Activated CD8-positive, alpha-beta T cell treated with anti-CD3 and anti-CD28 coated beads for 36 hours (primary cell): ENCODE data around the gene CST4. TPM values are rescaled to one million over a fixed set of nuclear protein-coding genes. Genes with fewer than 3 reads are reported as not detected.
"Not testable (repeated sequence)": the region's sequence is repeated elsewhere in the genome, so short reads cannot be mapped to it uniquely, and the experiment has no call there.

Experiments used
- ATAC-seq: fragments of 200-7000 bp; cut with Tn5 transposase; one replicate; pipeline ENCODE4 v1.10.0; 2021; ENCODE audit warnings: mild to moderate bottlenecking, moderate library complexity
- CTCF ChIA-PET: fragments of 350-600 bp; sonication (Branson Sonifier 250); formaldehyde crosslinking; loops from one replicate; lab custom pipeline; 2021; ENCODE audit warnings: antibody characterized with exemption; lab: Charles Lee
- POLR2A ChIA-PET: fragments of 350-600 bp; sonication (Branson Sonifier 250); formaldehyde crosslinking; loops from one replicate; lab custom pipeline; 2021; ENCODE audit warnings: antibody characterized with exemption; lab: Charles Lee
- DNase-seq: peaks from one replicate; pipeline ENCODE4 v3.0.0-alpha.2; 2020
- H3K27ac Mint-ChIP-seq: one replicate; pipeline ENCODE4 v1.8.0; 2021; ENCODE audit warnings: mild to moderate bottlenecking, mixed read lengths
- H3K27me3 Mint-ChIP-seq: one replicate; pipeline ENCODE4 v1.8.0; 2021; ENCODE audit warnings: mixed read lengths
- H3K36me3 Mint-ChIP-seq: one replicate; pipeline ENCODE4 v1.8.0; 2021; ENCODE audit warnings: low read depth, mixed read lengths
- H3K4me1 Mint-ChIP-seq: one replicate; pipeline ENCODE4 v1.8.0; 2021; ENCODE audit warnings: low read depth, mixed read lengths
- H3K4me3 Mint-ChIP-seq: one replicate; pipeline ENCODE4 v1.8.0; 2021; ENCODE audit warnings: mild to moderate bottlenecking, moderate library complexity, mixed read lengths
- H3K9me3 Mint-ChIP-seq: one replicate; pipeline ENCODE4 v1.8.0; 2021; ENCODE audit warnings: mixed read lengths
- CTCF ChIP-seq: fragments of 200-600 bp; IDR thresholded peaks from one replicate; pipeline ENCODE4 v1.8.0; 2022; ENCODE audit warnings: antibody characterized with exemption, mild to moderate bottlenecking
- intact Hi-C: fragments of 100-400 bp; cut with micrococcal nuclease; formaldehyde crosslinking; loops from one replicate; pipeline ENCODE4 v1.10.0; 2022
- total RNA-seq, 2 experiments: library from RNA; stranded (reverse); gene quantifications; one replicate each; pipeline ENCODE4 v1.2.3, GENCODE V29; 2021

Gene CST4
- total RNA-seq, 2 experiments from 2014 or later: not detected

GRCh38 chr20:23668477-23668951, 20.3 kb downstream of the CST4 start:
- DNase-seq (peak; percentile 61), ATAC-seq (peak; percentile 70)
- intact Hi-C loops: no loop called here
- H3K4me3 Mint-ChIP-seq: no peak overlapping the region
- H3K36me3 Mint-ChIP-seq: no peaks in the 10 kb centered on the region
- H3K9me3 Mint-ChIP-seq: no peaks in the 10 kb centered on the region
- TF ChIP-seq CTCF: peak; percentile 77
- H3K4me1 Mint-ChIP-seq: no peaks in the 10 kb centered on the region
- H3K27me3 Mint-ChIP-seq: no peaks in the 10 kb centered on the region
- POLR2A ChIA-PET: interaction anchor here (0.9 kb wide), 1 partner anchor 271 kb away, joined by 3 read pairs; no protein-coding TSS in a partner anchor
- no peak overlapping the region for H3K27ac Mint-ChIP-seq
- CTCF ChIA-PET: interaction anchor here (0.8 to 1.3 kb wide), 7 partner anchors 12 to 330 kb away, joined by 3 to 4 read pairs (median 3); no protein-coding TSS in a partner anchor

GRCh38 chr20:23667666-23668065, 21.2 kb downstream of the CST4 start:
- no peaks in the 10 kb centered on the region for H3K27me3 Mint-ChIP-seq
- H3K9me3 Mint-ChIP-seq: no peaks in the 10 kb centered on the region
- no peak for DNase-seq
- no peak overlapping the region for H3K27ac Mint-ChIP-seq
- H3K4me1 Mint-ChIP-seq: no peaks in the 10 kb centered on the region
- ChIA-PET CTCF (interaction anchor here (1.1 to 1.3 kb wide), 5 partner anchors 14 to 330 kb away, joined by 3 to 4 read pairs (median 4); no protein-coding TSS in a partner anchor), POLR2A (no interaction called here)
- no peaks in the 10 kb centered on the region for H3K36me3 Mint-ChIP-seq
- intact Hi-C loops: no loop called here
- TF ChIP-seq CTCF: no peak
- no peak overlapping the region for H3K4me3 Mint-ChIP-seq
- ATAC-seq: no peak

- H3K36me3 Mint-ChIP-seq: no peaks in the 10 kb centered on the region
- H3K27ac Mint-ChIP-seq: no peak overlapping the region
These were observed 22.1 kb downstream of the CST4 start for GRCh38 chr20:23666698-23667097.

GRCh38 chr20:23666189-23666588, 22.6 kb downstream of the CST4 start:
- Mint-ChIP-seq H3K9me3 (no peaks in the 10 kb centered on the region), H3K27me3 (no peaks in the 10 kb centered on the region), H3K36me3 (no peaks in the 10 kb centered on the region), H3K4me1 (no peaks in the 10 kb centered on the region), H3K4me3 (no peak overlapping the region), H3K27ac (no peak overlapping the region)
- POLR2A ChIA-PET: no interaction called here
- DNase-seq: no peak
- intact Hi-C loops: no loop called here
- CTCF ChIA-PET: no interaction called here
- no peak for ATAC-seq
- no peak for TF ChIP-seq CTCF

More at GRCh38 chr20:23666698-23667097, 22.1 kb downstream of the CST4 start:
- no peaks in the 10 kb centered on the region for H3K27me3 Mint-ChIP-seq
- no peak for DNase-seq
- TF ChIP-seq CTCF: no peak
- ChIA-PET CTCF (no interaction called here), POLR2A (no interaction called here)
- intact Hi-C loops: no loop called here
- H3K4me1 Mint-ChIP-seq: no peaks in the 10 kb centered on the region
- no peak overlapping the region for H3K4me3 Mint-ChIP-seq
- ATAC-seq: no peak
- no peaks in the 10 kb centered on the region for H3K9me3 Mint-ChIP-seq

- DNase-seq: no peak
- no peaks in the 10 kb centered on the region for H3K9me3 Mint-ChIP-seq
- ATAC-seq: no peak
- H3K36me3 Mint-ChIP-seq: no peaks in the 10 kb centered on the region
- TF ChIP-seq CTCF: no peak
- no peak overlapping the region for H3K27ac Mint-ChIP-seq
- no peak overlapping the region for H3K4me3 Mint-ChIP-seq
- H3K4me1 Mint-ChIP-seq: no peaks in the 10 kb centered on the region
- intact Hi-C loops: no loop called here
- H3K27me3 Mint-ChIP-seq: peaks cover under 1% of the 10 kb centered on the region
- ChIA-PET CTCF (no interaction called here), POLR2A (no interaction called here)
These were observed 23.9 kb downstream of the CST4 start for GRCh38 chr20:23664954-23665353.

GRCh38 chr20:23664046-23664445, 24.8 kb downstream of the CST4 start:
- intact Hi-C loops, POLR2A ChIA-PET, H3K36me3 Mint-ChIP-seq, DNase-seq, ATAC-seq, H3K4me3 Mint-ChIP-seq, H3K27ac Mint-ChIP-seq, H3K4me1 Mint-ChIP-seq, H3K9me3 Mint-ChIP-seq, H3K27me3 Mint-ChIP-seq, CTCF ChIA-PET: not testable (repeated sequence)
